ENCODE data around the gene TK2. TPM values are rescaled to one million over a fixed set of nuclear protein-coding genes. Genes with fewer than 3 reads are reported as not detected.

The TK2 gene
- total and polyA plus RNA-seq, 9 of the 15 experiments (the other 6 are each of a cell fraction or from before 2014, with no cell fraction given): 1.1 to 10.2 (median 5.3) TPM

DNA sequence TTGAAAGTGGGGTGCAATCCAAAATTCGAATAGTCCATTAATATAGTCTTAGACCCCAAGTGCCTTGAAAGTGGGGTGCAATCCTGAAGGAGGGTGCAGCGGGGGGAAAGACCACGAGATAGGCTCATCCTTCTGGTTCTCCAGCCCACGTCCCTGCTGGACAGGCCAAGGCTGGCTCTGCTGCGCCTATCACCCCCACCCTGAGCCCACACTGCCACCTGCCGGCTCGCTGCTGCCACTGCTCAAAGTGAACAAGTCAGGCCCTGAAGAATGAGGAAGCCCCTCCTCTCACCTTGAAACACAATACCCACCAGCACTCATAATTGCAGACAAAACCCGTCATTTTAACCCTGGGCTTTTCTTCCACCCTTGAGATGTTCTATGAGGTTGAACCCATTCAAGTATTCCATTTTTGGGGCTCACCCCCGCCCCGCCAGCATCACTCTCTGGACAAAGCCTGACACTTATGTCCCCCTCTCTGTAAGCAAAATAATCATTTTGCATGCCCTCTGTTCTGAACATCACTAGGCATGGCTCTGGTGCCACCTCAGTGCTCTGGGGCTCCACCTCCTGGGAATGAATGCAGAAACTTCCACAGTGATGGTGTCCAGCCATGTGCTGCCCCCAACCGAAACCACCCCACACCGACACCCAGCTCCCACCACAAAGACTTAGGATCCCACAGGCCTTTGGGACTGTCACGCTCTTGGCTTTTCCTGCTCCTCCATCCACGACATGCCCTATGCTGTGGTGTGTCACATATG lies 66.1 kb downstream of the TK2 start:
- Histone ChIP-seq H3K27ac (ENCODE audit: extremely low read depth, low read depth, low read length) (no peak overlapping the region), H3K79me2 (ENCODE audit: control insufficient read depth, insufficient read depth, low read length) (no peaks in the 10 kb centered on the region), H3K36me3 (ENCODE audit: control insufficient read depth, insufficient read depth, low read length) (no peaks in the 10 kb centered on the region), H3K4me2 (ENCODE audit: insufficient read depth, low read length) (no peak overlapping the region), H3K27me3 (ENCODE audit: control insufficient read depth in 2 of 2, insufficient read depth in 2 of 2, low read length in 2 of 2) (peaks cover 0 to 11% of the 10 kb centered on the region in 2 experiments; a peak in 2 of 5 replicates), H2AFZ (ENCODE audit: low read depth, low read length) (no peak overlapping the region), H3K4me3 (no peak overlapping the region), H3K9me1 (ENCODE audit: control insufficient read depth, insufficient read depth, low read length) (peaks cover 2% of the 10 kb centered on the region), H3K4me1 (replicated peaks in 1 of 2; ENCODE audit: control insufficient read depth in 2 of 2, insufficient read depth in 2 of 2, low read length in 2 of 2) (peaks cover 2 to 5% of the 10 kb centered on the region in 2 experiments; a peak in 3 of 5 replicates), H3K9me3 (replicated peaks; ENCODE audit: control insufficient read depth, insufficient read depth, low read depth, low read length) (no peaks in the 10 kb centered on the region), H3K9ac (ENCODE audit: insufficient read depth in 1 of 2, low read depth in 2 of 2, low read length in 2 of 2) (no peak overlapping the region), H4K20me1 (replicated peaks; ENCODE audit: control insufficient read depth, insufficient read depth, low read length) (no peaks in the 10 kb centered on the region)
- peak; percentile 90 for FAIRE-seq
- POLR2A ChIA-PET: interaction anchor here (1.2 kb wide), 1 partner anchor 124 kb away, joined by 4 read pairs; no protein-coding TSS in a partner anchor
- peak; percentile 81 to 90 (median 88) for DNase-seq (ENCODE audit: extremely low read depth in 1 of 4, low spot score in 3 of 4)
- no TSS peak for BruUV-seq (replicated peaks)
- WGBS (ENCODE audit: insufficient coverage, low coverage, missing lambda C conversion rate): 23% methylated on average over 14 of the region's 14 CpGs
- in situ Hi-C loops (cut with MboI): no loop called here
- CTCF ChIA-PET (ENCODE audit: low intra/inter-chr PET ratio): interaction anchor here (0.6 to 2.1 kb wide), 5 partner anchors 74 to 125 kb away, joined by 3 to 13 read pairs (median 4); no protein-coding TSS in a partner anchor
- intact Hi-C loops (cut with micrococcal nuclease): loop anchor here (1.0 kb wide), 3 partner anchors 78 to 127 kb away; no protein-coding TSS in a partner anchor
- ATAC-seq: peak; percentile 94
- TF ChIP-seq SETDB1 (IDR thresholded peaks at IDR 0.05; ENCODE audit: low read length) (no peak), REST (IDR thresholded peaks at IDR 0.05; ENCODE audit: borderline replicate concordance) (peak; percentile 77), REST (CRISPR knock-in tag; IDR thresholded peaks at IDR 0.05; ENCODE audit: low read depth) (no peak), BHLHE40 (IDR thresholded peaks at IDR 0.05; ENCODE audit: low read length) (peak; percentile 24; the same call in 1 of the 2 replicates), RAD21 (CRISPR knock-in tag; conservative IDR thresholded peaks at IDR 0.05 in 1 of 2, IDR thresholded peaks at IDR 0.05 in 1 of 2) (peak; percentile 81 to 91), HCFC1 (IDR thresholded peaks at IDR 0.05; ENCODE audit: low read depth, low read length) (0 out of 2 replicates have a peak, but pooled peaks have one; percentile 15), CTCF (IDR thresholded peaks at IDR 0.05 in 2 of 3, conservative IDR thresholded peaks at IDR 0.05 in 1 of 3; ENCODE audit: insufficient read depth in 2 of 3, low read depth in 1 of 3, low read length in 3 of 3) (peak; percentile 96 to 98 (median 96)), ZNF740 (CRISPR knock-in tag; IDR thresholded peaks at IDR 0.05) (peak; percentile 100), ZNF740 (tag; IDR thresholded peaks at IDR 0.05) (peak in 1 of 2 experiments; percentile 95; a peak in 2 of 4 replicates)
